Lower lobe of right lung (tissue), 2 donors: ENCODE data around the gene MYBPC2. TPM values are rescaled to one million over a fixed set of nuclear protein-coding genes. Genes with fewer than 3 reads are reported as not detected.
"Not testable (repeated sequence)": the region's sequence is repeated elsewhere in the genome, so short reads cannot be mapped to it uniquely, and the experiment has no call there.

Source experiments
- ATAC-seq, 2 donors: fragments of 200-7000 bp; cut with Tn5 transposase; one replicate each; pipeline ENCODE4 v1.9.1; 2020 to 2022; ENCODE audit warnings: mild to moderate bottlenecking in 2 of 2, moderate library complexity in 2 of 2
- DNase-seq: peaks from one replicate; pipeline ENCODE4 v3.0.0-alpha.2; 2020
- H3K27ac ChIP-seq: fragments of 200-600 bp; one replicate; pipeline ENCODE4 v1.8.0; 2022
- H3K27me3 ChIP-seq: fragments of 200-600 bp; one replicate; pipeline ENCODE4 v1.8.0; 2022; ENCODE audit warnings: low read depth
- H3K36me3 ChIP-seq: fragments of 200-600 bp; one replicate; pipeline ENCODE4 v1.8.0; 2022; ENCODE audit warnings: mild to moderate bottlenecking
- H3K4me1 ChIP-seq: fragments of 200-600 bp; one replicate; pipeline ENCODE4 v1.8.0; 2022
- H3K4me3 ChIP-seq: fragments of 200-600 bp; one replicate; pipeline ENCODE4 v1.8.0; 2022; ENCODE audit warnings: mild to moderate bottlenecking
- H3K9me3 ChIP-seq: fragments of 200-600 bp; one replicate; pipeline ENCODE4 v1.8.0; 2022
- intact Hi-C: fragments of 100-400 bp; cut with DNase I; formaldehyde crosslinking; loops from one replicate; pipeline ENCODE4 v1.11.0; 2022
- total RNA-seq: library from RNA; stranded (reverse); fragmentation: NEBNext Ultra II Directional; extraction: Animal tissue kit (Norgen Biotek cat#: 25700); gene quantifications from one replicate; pipeline ENCODE4 v1.2.1, GENCODE V29; 2021
- TF ChIP-seq, protein P1 (sequence below): fragments of 200-600 bp; IDR thresholded peaks from one replicate; pipeline ENCODE4 v1.8.0; 2022; ENCODE audit warnings: antibody characterized with exemption, mild to moderate bottlenecking
- donor health status: DM: no; HTN: yes; CAD: no; lungs with severe emphysema.

Gene MYBPC2
- total RNA-seq, 1 donor from 2014 or later, result not detected

DNA sequence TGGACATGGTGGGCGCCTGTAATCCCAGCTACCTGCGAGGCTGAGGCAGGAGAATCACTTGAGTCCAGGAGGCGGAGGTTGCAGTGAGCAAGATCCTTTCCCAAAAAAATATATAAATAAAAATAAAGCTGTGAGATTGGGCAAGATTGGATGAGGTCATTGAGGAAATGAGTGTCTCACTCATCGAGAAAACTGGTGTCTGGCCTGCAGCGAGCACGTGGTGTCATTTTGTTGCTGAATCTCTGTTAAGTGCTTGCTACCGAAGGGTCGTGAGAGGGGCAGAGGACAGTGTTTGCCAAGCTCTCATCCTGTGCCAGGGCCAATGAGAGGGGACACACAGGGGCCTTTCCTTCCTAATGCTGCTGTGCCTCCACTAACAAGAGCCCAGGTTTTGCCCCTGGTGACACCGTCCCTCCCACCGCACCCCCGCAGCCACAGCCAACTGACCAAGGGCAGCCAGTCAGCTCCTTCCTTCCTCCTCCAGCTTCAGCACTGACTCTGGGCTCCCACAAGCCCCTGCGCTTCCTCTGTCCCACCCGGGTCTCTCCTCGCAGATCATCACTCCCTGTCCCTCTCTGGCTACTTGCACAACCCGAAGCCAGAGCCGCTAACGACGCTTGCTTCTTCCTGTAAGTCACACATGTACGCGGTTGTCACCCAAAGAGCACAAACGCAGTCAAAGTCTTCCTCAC is 45.4 kb upstream of the MYBPC2 start:
- Histone ChIP-seq H3K27me3 (no peaks in the 10 kb centered on the region), H3K36me3 (peaks cover 8% of the 10 kb centered on the region), H3K4me3 (peak overlapping the region; percentile 16), H3K9me3 (no peaks in the 10 kb centered on the region), H3K27ac (peak overlapping the region; percentile 56), H3K4me1 (peaks cover 28% of the 10 kb centered on the region)
- TF ChIP-seq, protein P1, sequence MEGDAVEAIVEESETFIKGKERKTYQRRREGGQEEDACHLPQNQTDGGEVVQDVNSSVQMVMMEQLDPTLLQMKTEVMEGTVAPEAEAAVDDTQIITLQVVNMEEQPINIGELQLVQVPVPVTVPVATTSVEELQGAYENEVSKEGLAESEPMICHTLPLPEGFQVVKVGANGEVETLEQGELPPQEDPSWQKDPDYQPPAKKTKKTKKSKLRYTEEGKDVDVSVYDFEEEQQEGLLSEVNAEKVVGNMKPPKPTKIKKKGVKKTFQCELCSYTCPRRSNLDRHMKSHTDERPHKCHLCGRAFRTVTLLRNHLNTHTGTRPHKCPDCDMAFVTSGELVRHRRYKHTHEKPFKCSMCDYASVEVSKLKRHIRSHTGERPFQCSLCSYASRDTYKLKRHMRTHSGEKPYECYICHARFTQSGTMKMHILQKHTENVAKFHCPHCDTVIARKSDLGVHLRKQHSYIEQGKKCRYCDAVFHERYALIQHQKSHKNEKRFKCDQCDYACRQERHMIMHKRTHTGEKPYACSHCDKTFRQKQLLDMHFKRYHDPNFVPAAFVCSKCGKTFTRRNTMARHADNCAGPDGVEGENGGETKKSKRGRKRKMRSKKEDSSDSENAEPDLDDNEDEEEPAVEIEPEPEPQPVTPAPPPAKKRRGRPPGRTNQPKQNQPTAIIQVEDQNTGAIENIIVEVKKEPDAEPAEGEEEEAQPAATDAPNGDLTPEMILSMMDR, result no peak
- no peak for ATAC-seq
- intact Hi-C loops, result no loop called here
- DNase-seq, result peak; percentile 80

DNA sequence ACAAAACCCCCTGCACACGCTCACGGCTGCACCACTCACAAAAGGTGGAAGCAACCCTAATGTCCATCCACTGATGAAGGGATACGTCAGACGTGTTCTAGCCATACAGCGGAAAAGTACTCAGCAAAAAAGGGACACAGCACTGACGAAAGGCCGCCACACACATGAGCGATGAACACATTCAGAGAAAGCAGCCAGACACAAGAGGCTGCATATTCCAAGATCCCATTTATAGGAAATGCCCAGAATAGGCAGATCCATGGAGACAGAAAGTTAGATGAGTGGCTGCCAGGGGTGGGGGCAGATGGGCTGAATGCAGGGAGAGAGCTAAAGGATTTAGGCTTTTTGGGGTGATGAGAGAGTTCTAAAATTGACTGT is 44.8 kb upstream of the MYBPC2 start:
- DNase-seq, result no peak
- Histone ChIP-seq H3K36me3 (peaks cover 3% of the 10 kb centered on the region), H3K9me3 (no peaks in the 10 kb centered on the region), H3K27me3 (no peaks in the 10 kb centered on the region), H3K4me3 (peak overlapping the region; percentile 16), H3K27ac (peak overlapping the region; percentile 56), H3K4me1 (peaks cover 27% of the 10 kb centered on the region)
- TF ChIP-seq, protein P1, result no peak
- ATAC-seq, result no peak
- intact Hi-C loops, result no loop called here

DNA sequence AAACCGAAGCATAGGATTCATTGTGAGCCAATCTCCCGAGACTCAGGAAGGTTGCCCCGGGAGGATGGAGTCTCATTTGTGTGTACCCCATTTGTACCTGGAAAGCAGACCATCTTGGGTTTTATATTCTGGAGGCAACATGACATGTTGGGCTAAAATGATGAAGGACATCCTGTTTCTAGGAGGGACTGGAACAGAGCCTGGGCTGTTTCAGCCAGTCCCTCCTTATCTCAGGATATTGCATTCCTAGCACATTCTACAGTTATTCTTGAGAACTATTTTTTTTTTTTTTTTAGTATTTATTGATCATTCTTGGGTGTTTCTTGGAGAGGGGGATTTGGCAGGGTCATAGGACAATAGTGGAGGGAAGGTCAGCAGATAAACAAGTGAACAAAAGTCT is 42.4 kb upstream of the MYBPC2 start:
- H3K9me3 ChIP-seq, H3K36me3 ChIP-seq, intact Hi-C loops, DNase-seq, H3K27me3 ChIP-seq, H3K4me3 ChIP-seq: not testable (repeated sequence)
- peak overlapping the region; percentile 58 for H3K27ac ChIP-seq
- ATAC-seq, result peak; percentile 57 to 59
- peaks cover 10% of the 10 kb centered on the region for H3K4me1 ChIP-seq

DNA sequence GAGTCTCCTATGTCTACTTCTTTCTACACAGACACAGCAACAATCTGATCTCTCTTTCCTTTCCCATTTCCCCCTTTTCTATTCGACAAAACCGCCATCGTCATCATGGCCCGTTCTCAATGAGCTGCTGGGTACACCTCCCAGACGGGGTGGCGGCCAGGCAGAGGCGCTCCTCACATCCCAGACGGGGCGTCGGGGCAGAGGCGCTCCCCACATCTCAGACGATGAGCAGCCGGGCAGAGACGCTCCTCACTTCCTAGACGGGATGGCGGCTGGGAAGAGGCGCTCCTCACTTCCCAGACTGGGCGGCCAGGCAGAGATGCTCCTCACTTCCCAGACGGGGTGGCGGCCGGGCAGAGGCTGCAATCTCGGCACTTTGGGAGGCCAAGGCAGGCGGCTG is 41.7 kb upstream of the MYBPC2 start:
- intact Hi-C loops, H3K36me3 ChIP-seq, H3K4me3 ChIP-seq, H3K4me1 ChIP-seq, DNase-seq, H3K27me3 ChIP-seq, ATAC-seq, H3K9me3 ChIP-seq, H3K27ac ChIP-seq: not testable (repeated sequence)

DNA sequence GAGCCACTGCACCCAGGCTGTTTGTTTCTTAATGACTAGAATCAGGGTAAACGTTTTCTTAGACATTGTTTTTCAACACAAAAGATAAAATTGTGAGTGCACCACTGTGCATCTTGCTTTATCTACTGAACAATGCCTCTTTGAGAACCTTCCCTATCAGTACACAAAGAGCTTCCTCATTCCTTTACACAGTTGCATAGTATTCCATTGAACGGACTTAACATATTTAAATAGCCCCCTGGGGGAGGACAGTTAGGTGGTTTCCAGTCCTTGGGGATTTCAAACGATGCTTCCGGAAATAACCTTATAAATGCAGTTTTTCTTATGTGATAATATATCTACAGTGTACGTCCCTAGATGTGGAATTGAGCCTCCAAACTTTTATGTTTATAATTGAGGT is 39.9 kb upstream of the MYBPC2 start:
- H3K36me3 ChIP-seq, result no peaks in the 10 kb centered on the region
- intact Hi-C loops, result no loop called here
- no peaks in the 10 kb centered on the region for H3K27me3 ChIP-seq
- DNase-seq (no peak), ATAC-seq (no peak)
- no peaks in the 10 kb centered on the region for H3K9me3 ChIP-seq
- no peak overlapping the region for H3K27ac ChIP-seq
- H3K4me1 ChIP-seq, result no peaks in the 10 kb centered on the region
- no peak overlapping the region for H3K4me3 ChIP-seq
- TF ChIP-seq, protein P1, result no peak

DNA sequence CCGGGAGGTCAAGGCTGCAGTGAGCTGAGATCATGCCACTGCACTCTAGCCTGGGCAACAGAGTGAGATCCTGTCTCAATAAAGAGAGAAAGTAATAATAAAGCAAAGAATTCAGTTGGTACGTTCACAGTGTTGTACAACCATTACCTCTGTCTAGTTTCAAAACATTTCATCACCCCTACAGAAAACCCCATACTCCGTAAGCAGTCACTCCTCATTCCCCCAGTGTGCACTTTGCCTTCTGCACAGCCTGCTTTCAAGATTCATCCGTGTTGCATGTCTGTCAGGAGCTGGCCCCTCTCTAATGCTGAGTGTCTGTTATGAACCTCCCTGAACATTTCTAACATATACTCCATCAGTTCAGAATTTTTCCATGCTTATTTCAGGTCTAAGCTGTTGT is 39.1 kb upstream of the MYBPC2 start:
- Histone ChIP-seq H3K27ac (no peak overlapping the region), H3K4me1 (no peaks in the 10 kb centered on the region), H3K4me3 (no peak overlapping the region), H3K27me3 (no peaks in the 10 kb centered on the region), H3K9me3 (no peaks in the 10 kb centered on the region), H3K36me3 (no peaks in the 10 kb centered on the region)
- intact Hi-C loops, result no loop called here
- TF ChIP-seq, protein P1, result no peak
- DNase-seq (no peak), ATAC-seq (no peak)
